GM10248 (cell line): ENCODE measurements around the gene OR51V1.

Source experiments
- CTCF ChIA-PET: fragments of 300-600 bp; sonication (Branson Sonifier 250); formaldehyde crosslinking; extraction: SDS; loops from one replicate; lab custom pipeline; 2021; ENCODE audit warnings: antibody characterized with exemption; lab: Yijun Ruan, JAX
- POLR2A ChIA-PET: fragments of 350-650 bp; sonication (Branson Sonifier 250); formaldehyde crosslinking; extraction: SDS; loops from one replicate; lab custom pipeline; 2020; ENCODE audit warnings: antibody characterized with exemption; lab: Yijun Ruan, JAX
- DNase-seq: peaks from one replicate; pipeline ENCODE4 v3.0.0; 2012; ENCODE audit errors: extremely low spot score
- TF ChIP-seq, protein P1 (sequence below): IDR thresholded peaks from 2 replicates; pipeline ENCODE4 v1.5.1; 2012; ENCODE audit warnings: mild to moderate bottlenecking, low read depth; ENCODE audit errors: extremely low read depth, missing control alignments, control extremely low read depth

Gene OR51V1

DNA sequence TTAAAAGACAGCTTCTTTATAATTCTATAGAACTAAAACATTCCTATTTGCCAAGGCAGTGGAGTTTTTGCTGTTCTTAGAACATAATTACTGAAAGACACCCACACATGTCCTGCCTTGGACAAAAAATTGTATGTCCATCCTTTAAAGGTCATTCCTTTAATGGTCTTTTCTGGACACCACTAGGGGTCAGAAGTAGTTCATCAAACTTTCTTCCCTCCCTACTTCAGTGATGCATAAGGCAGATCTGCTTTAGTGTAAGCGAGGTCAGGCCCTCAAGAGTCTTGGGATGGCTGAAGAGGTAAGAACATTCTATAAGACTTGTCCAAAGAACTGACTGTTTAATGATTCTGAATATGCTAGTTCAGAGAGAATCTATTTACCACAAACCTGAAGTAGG, 4.3 kb upstream of the OR51V1 start:
- CTCF ChIA-PET = interaction anchor here (0.9 to 4.4 kb wide), 3 partner anchors 8 to 177 kb away, joined by 3 to 20 read pairs (median 6); no protein-coding TSS in a partner anchor
- TF ChIP-seq, protein P1, sequence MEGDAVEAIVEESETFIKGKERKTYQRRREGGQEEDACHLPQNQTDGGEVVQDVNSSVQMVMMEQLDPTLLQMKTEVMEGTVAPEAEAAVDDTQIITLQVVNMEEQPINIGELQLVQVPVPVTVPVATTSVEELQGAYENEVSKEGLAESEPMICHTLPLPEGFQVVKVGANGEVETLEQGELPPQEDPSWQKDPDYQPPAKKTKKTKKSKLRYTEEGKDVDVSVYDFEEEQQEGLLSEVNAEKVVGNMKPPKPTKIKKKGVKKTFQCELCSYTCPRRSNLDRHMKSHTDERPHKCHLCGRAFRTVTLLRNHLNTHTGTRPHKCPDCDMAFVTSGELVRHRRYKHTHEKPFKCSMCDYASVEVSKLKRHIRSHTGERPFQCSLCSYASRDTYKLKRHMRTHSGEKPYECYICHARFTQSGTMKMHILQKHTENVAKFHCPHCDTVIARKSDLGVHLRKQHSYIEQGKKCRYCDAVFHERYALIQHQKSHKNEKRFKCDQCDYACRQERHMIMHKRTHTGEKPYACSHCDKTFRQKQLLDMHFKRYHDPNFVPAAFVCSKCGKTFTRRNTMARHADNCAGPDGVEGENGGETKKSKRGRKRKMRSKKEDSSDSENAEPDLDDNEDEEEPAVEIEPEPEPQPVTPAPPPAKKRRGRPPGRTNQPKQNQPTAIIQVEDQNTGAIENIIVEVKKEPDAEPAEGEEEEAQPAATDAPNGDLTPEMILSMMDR = peak; percentile 39
- POLR2A ChIA-PET = no interaction called here
- peak; percentile 39 for DNase-seq

GRCh38 chr11:5203366-5203765, 2.9 kb upstream of the OR51V1 start:
- CTCF ChIA-PET = interaction anchor here (0.7 to 4.4 kb wide), 5 partner anchors 10 to 179 kb away, joined by 3 to 20 read pairs (median 3); no protein-coding TSS in a partner anchor
- DNase-seq = no peak
- TF ChIP-seq, protein P1 = no peak
- POLR2A ChIA-PET = no interaction called here

DNA sequence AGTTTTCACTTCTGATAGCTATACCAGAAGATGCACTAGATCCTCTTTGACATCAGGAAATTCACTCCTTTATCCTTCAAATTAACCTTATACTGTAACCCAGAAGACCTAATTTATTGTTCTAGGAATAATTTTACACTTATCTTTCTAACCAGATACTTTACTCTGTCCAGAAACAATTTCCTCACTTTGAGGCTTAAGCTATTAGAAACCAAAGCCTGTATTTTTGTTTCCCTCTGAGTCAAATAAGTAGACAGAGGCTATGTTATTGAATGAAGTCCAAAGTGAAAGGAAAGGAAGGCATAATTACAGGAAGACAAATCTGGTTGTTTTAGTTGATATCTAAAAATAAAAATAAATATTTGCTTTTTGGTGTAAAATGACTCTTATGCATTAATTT, 2.2 kb downstream of the OR51V1 start:
- ChIA-PET POLR2A (no interaction called here), CTCF (interaction anchor here (1.6 kb wide), 1 partner anchor 10 kb away, joined by 4 read pairs; no protein-coding TSS in a partner anchor)
- TF ChIP-seq, protein P1 = no peak
- DNase-seq = no peak

DNA sequence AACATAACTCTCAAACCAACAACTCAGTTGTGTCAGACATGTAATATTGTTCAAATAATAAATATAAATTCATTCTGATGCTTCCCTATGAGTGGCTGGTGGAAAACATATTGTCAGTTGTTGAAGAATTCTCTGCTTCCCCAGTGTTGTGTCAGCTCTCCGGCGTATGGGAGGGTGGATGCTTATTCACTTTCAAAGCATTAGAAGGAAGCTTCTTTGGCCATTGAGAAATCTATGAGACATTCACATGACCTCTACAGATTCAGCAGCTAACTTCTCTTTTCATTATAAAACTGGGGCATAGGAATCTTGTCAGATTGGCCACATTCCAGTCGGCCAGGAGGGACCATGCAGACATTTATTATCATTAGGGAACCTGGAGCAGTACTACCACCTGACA, 2.9 kb downstream of the OR51V1 start:
- DNase-seq = no peak
- POLR2A ChIA-PET = no interaction called here
- TF ChIP-seq, protein P1 = no peak
- CTCF ChIA-PET = interaction anchor here (1.6 kb wide), 1 partner anchor 10 kb away, joined by 4 read pairs; no protein-coding TSS in a partner anchor

DNA sequence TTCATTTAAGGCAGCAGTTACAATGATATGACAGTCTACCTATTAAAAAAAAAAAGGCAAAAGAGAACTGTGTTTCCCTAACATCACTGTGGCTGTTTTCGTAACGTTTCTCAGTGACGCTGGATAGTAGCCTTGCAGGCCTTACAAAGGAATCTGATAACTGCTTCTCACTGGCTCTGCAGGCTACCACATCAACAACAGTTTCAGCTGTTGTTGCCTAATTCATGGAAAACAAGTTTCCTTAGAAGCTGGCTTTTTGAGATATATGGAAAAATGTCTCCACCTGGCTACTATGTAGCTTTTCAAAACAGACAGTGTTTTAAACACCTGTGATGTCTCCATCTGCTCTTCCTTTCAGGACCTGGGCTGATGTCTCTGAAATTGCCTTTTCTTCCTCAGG, 3.8 kb downstream of the OR51V1 start:
- TF ChIP-seq, protein P1 = no peak
- CTCF ChIA-PET = interaction anchor here (1.0 kb wide), 1 partner anchor 174 kb away, joined by 3 read pairs; no protein-coding TSS in a partner anchor
- POLR2A ChIA-PET = no interaction called here
- DNase-seq = no peak

DNA sequence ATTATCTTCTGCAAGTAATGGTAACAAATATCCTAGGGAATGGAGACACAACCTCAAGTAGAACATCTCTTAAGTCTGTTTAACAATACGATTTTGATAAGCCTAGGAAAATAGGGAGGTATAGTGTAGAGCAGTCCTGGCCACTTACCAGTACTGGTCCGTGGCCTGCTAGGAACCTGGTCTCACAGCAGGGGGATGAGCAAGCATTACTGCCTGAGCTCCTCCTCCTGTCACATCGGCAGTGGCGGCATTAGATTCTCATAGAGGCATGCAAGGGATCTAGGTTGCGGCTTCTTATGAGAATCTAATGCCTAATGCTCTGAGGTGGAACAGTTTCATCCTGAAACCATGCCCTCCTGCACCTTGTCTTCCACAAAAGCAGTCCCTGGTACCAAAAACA, 4.4 kb downstream of the OR51V1 start:
- ChIA-PET CTCF (no interaction called here), POLR2A (no interaction called here)
- DNase-seq = no peak

More for the DNA sequence above, 4.4 kb downstream of the OR51V1 start:
- TF ChIP-seq, protein P1 = no peak
